ENCODE data around the gene MILR1.
"Not testable (repeated sequence)": the region's sequence is repeated elsewhere in the genome, so short reads cannot be mapped to it uniquely, and the experiment has no call there.

MILR1 gene, protein sequence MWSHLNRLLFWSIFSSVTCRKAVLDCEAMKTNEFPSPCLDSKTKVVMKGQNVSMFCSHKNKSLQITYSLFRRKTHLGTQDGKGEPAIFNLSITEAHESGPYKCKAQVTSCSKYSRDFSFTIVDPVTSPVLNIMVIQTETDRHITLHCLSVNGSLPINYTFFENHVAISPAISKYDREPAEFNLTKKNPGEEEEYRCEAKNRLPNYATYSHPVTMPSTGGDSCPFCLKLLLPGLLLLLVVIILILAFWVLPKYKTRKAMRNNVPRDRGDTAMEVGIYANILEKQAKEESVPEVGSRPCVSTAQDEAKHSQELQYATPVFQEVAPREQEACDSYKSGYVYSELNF
- total RNA-seq: 0 reads per million in 2 donors

DNA sequence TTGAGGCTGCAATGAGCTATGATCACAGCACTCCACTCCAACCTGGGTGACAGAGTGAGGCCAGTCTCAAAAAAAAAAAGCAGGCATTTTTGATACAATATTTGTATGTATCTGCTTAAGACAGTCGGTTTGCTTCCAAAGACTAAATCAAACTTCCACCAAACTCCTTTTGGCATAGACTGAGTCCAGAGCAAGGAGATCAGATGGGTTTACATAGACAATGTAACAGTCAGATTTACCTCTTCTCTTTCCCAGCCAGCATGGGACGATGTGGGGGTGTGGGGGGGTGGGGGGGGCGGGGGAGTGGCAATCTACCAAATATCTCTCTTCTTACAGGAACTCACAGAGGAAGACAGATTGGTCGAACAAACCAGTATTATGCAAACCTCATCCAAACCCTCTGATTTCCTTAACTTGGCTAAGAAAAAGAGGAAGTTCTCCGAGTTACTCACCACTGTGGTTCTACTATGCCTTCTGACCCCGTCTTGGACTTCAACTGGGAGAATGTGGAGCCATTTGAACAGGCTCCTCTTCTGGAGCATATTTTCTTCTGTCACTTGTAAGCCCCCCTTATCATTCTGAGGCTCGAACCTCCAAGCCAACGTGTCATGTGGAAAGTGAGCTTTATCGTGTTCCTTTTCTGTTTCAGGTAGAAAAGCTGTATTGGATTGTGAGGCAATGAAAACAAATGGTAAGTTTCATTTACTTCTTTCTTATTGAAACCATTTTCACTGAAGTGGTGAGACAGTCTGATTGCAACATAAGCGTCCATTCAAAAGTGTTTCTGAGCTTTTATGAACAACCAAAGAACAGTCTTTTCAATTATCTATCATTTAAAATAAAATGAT, at the start of gene MILR1:
MILR1 (plus strand) TSS at position 451 of the 848 bp plus-strand sequence; CDS start at position 505, 54 bp downstream.
- no peak for DNase-seq

DNA sequence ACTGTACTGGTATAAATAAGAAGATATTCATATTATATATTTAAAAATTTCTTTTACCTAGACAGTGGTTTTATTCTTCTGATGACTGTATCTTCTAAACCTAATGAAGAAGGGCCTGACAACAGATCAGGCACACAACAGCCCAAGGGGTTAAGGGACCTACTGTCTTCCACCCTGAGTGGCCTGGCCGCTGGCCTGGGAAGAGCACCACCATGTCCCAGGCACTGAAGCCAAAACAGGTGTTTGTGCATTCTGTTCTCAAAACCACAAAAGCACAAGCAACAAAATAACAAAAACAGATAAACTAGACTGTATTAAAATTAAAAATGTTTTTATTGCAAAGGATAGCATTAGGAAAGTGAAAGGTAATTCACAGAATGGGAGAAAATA, 49.2 kb upstream of the MILR1 start:
- DNase-seq: no peak

DNA sequence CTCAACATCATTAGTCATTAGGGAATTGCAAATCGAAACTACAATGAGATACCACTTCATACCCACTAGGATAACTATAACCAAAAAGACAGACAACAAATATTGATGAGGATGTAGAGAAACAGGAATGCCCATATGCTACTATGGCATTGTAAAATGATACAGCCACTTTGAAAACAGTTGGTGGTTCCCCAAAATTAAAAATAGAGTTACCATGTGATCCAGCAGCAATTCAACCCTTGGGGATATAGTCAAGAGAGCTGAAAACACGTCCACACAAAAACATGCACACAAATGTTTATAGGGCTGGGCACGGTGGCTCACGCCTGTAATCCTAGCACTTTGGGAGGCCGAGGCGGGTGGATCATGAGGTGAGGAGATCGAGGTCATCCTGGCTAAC, 48.3 kb upstream of the MILR1 start:
- DNase-seq: no peak

DNA sequence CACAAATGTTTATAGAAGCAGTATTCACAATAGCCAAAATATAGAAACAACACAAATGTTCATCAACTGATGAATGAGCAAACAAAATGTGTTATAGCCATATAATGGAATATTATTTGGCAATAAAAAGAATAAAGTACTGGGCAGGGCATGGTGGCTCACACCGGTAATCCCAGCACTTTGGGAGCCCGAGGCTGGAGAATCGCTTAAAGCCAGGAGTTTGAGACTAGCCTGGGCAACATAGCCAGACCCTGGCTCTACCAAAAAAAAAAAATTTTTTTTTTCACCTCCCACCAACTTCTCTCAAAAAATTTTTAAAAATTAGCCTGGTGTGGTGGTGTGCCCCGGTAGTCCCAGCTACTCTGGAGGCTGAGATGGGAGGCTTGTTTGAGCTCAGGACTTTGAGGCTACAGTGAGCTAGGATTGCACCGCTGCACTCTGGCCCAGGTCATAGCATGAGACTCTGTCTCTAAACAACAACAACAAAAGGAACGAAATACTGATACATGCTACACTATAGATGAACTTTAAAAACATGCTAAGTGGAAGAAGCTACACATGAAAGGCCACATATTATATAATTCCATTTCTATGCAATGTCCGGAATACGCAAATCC, 47.6 kb upstream of the MILR1 start:
- DNase-seq: no peak

DNA sequence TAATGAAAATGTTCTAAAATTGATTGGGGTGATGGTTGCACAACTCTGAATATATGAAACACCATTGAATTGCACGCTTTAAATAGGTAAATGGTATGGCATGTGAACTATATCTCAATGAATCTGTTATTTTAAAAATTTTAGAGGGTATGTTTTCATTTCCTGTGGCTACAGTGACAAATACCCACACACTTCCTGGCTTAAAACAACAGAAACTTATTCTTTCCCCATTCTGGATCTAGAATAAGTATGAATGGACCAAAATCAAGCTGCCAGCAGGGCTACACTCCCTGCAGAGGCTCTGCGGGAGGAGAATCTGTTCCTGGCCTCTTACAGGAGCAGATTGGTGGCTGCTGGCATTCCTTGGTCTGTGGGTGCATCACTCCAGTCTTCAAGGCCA, 47.0 kb upstream of the MILR1 start:
- no peak for DNase-seq

DNA sequence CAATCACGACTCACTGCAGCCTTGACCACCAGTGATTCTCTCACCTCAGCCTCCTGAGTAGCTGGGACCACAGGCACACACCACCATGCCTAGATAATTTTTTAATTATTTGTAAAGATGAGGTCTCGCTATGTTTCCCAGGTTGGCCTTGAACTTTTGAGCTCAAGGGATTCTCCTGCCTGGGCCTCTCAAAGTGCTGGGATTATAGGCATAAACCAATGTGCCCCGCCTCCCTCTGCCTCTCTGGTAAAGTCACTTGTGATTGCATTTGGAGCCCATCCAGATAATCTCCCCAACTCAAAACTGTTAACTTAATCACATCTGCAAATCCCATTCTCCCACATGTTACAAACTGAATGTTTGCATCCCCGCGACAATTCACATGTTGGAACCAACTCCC, 46.4 kb upstream of the MILR1 start:
- DNase-seq: no peak

DNA sequence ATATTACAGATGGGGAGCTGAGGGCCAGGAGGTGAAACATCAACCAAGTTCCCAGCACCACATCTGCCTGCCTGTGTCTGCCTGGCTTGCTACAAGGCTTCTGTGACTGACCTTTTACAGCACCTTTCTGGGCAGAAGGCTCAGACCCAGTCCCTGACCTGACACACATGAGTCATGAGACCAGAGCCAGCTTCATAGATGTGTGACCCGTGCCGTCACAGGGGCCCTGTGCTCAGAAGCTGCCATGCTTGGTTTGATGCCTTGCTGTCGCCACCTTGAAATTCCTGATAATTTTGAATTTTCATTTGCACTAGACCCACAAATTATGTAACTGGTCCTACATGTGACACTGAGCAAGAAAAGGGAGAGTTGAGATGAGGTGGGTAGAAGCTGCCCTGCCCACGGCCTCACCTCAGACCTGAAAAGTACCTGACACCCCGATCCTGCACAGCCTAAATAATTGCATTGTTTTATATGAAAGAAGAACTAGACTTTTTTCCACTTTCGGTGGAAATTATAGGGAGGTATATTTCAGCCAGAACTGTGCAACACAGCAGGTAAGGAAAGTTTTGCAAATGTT, 44.9 kb upstream of the MILR1 start:
- no peak for DNase-seq

DNA sequence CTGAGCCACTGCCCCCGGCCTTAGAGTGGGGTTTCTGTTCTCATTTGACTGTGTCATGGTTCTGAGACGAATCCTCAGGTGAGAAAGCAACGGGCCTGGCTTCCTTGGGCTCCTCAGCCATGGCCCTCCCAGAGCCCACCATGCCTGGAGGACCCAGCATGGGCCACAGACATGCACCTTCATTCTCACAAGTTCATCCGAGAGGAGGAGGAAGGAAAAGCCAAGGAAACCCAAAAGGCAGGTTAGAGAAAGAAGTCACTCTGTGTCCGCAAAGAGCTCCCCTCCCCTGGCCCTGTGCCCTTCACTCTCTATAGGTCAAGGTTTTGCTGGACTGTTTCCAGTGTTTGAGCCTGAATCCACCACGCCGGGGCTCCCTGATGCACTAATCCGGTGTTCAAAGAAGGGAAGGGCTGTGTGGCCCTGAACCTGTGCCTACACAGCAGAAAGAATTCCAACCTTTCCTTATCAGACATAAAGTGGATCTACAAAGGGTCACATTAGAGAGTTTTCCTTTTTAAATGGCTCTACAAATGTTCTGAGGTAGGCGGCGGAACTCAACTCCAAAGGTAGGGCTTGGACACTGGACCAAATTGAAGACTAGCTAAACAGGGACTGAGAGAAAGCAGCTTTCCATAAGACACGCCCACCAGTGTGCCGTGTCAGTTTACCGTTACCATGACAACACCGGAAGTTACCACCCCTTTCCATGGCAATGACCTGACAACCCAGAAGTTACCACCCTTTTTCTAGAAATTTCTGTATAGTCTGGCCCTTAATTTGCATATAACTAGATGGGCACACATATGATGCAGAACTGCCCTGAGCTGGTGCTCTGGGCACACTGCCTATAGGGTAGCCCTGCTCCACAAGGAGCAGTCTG, 42.4 kb upstream of the MILR1 start:
- DNase-seq: no peak

DNA sequence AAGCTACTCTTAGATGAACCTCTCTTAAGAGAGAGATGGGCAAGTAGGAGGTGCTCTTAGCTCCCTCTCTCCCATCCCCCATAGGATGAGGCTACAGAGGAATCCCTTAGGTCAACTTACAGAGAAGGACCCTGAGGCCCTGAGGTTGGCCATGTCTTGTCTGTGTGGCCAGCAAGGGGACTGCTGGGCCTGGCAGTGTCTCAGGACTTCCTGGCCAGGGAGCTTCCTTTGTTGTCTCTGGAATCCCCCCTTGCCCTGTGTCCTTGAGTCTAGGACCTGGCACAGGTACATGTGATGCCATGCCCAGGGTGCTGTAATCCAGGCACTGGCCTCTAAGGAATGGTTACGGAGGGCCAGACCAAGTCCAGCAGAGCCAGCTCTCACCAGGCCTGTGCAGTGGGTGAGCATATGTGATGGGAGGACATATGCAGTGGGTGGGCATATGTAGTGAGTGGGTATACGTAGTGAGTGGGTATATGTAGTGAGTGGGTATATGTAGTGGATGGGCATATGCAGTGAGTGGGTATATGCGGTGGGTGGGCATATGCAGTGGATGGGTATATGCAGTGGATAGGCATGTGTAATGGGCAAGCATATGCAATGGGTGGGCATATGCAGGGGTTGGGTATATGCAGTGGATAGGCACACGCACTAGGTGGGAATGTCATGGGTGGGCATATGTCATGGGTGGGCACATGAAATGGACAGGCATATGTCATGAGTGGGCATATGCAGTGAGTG, 38.0 kb upstream of the MILR1 start:
- DNase-seq: no peak

DNA sequence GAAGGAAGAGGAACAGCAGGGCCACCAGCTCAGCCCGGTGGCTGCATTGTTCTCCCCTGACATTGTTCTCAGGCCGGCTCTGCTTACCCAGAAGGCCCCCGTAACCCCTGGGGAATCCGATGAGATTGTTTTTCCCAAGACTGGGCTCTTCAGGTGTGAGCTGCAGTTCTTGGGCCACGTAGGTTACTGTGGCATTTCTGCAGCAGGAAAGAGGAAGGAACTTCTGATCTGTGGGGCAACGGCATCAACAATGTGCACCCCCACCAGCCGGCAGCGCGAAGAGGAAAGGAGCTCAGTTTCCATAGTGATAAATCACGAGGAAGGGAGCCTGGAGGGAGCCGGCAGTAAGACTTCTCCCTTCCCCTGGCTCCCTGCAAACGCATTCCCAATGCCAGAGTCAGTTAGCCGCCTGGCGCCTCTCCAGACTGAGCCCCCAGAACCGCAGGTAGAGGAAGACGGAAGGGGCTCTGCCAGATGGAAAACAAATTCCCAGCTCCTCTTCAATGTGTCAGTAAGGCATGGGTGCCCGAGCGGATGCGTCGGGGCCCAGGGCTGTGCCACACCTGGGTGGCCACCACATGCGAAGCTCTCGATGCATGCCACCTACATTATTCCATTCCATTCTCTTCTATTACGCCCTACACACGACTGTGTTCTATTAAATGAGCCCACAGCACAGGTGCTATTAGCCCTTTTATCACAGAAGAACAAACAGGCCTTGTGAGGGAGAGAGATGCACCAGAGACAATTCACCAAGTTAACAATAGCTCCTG, 36.7 kb upstream of the MILR1 start:
- no peak for DNase-seq

DNA sequence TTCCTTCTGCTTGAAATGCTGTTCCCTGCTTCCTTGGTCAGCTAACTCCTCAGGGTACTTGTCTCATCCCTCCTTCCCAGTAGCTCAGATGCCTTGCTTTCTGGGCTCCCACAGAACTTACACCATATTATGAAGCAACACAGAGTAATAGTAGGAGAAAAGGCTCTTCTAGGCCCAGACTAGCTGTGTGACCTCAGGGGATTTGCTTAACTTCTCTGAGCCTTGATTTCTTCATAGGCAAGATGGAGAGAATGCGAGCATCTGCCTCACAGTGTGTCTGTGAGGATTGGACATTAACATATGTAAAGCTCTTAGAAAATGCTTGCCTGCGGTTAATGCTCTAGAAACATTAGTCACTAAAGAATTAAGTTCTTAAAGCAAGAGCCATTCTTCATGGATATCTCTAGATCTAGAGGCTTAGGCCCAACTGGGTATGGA, 36.0 kb upstream of the MILR1 start:
- DNase-seq: no peak

DNA sequence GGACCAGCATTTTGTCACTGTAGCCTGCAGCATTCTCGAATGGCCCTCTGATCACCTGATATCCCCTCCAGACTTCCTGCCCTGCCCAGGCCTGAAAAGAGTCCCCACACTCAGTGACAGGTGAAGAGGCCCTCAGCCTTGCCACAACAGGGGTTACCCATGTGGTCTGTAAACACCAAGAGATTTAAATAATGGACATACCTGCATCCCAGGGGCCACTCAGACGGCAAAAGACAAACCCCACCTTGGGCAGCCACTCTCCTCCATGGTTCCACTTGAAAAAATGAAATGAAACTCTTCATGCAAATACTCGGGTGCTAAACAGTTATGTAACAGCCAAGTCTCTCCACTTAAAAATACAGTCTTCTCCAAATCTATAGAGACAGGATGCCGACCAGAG, 35.4 kb upstream of the MILR1 start:
- no peak for DNase-seq

DNA sequence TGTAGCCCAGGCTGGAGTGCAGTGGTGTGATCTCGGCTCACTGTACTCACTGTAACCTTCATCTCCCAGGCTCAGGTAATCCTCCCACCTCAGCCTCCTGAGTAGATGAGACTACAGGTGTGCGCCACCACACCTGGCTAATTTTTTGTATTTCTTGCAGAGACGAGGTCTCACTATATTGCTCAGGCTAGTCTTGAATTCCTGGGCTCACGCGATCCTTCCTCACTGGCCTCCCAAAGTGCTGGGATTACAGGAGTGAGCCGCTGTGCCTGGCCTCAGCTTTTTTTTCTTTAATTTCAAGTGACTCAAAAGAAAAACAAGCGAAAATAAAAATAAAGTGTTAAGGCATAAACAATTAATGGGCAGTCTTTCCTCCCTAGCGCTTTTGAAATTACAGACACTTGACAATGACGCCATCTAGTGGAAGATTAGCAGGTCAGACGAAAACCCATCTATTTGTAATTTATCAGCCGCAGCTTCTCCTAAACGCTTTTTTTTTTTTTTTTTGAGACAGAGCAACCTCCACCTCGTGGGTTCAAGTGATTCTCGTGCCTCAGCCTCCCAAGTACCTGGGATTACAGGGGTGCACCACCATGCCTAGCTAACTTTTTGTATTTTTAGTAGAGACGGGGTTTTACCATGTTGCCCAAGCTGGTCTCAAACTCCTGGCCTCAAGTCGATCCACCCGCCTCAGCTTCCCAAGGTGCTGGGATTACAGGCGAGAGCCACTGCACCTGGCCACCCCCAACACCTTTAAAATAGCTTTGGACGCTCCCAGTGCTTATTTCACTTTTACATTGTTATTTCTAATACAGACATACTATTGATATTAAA, 30.2 kb upstream of the MILR1 start:
- DNase-seq: no peak

DNA sequence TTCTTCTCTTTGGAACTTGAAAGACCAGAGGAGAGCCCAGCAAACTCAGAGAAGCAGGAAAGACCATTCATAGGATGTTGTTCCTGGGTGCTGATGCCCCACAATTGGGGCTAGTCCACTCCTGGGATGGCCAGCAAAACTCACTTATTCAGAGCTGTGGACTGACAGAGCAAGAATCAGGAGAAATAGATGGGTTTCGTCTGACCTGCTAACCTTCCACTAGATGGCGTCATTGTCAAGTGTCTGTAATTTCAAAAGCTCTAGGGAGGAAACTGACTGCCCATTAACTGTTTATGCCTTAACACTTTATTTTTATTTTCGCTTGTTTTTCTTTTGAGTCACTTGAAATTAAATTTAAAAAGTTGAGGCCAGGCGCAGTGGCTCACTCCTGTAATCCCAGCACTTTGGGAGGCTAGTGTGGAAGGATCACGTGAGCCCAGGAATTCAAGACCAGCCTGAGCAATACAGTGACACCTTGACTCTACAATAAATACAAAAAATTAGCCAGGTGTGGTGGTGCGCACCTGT, 28.7 kb upstream of the MILR1 start:
- no peak for DNase-seq

DNA sequence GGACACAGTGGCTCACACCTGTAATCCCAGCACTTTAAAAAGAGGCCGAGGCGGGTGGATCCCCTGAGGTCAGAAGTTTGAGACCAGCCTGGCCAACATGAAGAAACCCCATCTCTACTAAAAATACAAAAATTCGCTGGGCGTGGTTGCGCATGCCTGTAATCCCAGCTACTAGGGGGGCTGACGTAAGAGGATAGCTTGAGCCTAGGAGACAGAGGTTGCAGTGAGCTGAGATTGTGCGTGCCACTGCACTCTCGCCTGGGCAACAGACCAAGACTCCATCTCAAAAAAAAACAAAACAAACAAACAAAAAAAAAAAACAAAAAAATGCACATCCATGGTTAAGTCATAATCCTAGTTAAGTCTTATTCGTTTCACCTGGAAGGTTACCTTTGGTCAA, 26.8 kb upstream of the MILR1 start:
- not testable (repeated sequence) for DNase-seq

DNA sequence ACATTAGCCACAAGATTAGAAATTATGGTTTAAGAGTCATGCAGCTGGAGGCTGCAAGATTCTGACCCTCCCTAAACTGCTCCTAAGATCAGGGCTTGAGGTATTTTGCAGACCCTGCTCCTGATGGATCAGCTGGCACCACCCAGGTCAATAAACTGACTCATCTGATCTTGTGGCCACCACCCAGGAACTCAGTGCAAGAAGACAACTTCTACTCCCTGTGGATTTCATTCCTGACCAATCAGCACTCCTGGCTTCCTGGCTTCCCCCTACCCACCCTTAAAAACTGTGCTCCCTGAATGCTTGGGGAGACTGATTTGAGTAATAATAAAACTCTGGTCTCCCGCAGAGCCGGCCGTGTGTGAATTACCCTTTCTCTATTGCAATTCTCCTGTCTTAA, 25.0 kb upstream of the MILR1 start:
- DNase-seq: no peak

DNA sequence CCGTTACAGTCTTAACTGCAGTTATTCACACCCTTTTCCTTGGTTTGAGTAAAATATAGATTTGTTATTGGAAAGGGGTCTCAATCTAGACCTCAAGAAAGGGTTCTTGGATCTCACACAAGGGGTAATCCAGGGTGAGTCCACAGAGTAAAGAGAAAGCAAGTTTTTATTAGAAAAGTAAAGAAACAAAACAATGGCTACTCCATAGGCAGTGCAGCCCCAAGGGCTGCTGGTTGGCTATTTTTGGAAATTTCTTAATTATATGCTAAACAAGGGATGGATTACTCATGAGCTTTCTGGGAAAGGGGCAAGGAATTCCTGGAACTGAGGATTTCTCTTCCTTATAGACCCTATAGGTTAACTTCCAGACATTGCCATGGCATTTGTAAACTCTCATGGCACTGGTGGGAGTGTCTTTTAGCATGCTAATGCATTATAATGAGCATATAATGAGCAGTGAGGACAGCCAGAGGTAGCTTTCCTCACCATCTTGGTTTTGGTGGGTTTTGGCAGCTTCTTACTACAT, 24.5 kb upstream of the MILR1 start:
- DNase-seq: no peak

DNA sequence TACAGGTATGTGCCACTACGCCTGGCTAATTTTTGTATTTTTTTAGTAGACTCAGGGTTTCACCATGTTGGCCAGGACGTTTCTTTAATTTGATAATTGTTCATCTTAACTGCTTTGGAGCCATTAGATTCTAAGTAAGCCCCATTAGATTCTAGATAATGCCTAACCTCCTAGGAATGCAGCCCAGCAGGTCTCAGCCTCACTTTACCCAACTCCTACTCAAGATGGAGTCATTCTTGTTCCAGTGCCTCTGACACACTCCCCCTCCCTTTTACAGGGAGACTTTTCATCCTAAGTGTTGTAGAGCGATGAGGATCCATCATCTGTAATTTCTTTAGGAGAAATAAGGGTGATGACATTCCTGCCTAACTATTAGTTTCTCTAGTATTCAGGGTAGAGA, 23.7 kb upstream of the MILR1 start:
- DNase-seq: no peak

DNA sequence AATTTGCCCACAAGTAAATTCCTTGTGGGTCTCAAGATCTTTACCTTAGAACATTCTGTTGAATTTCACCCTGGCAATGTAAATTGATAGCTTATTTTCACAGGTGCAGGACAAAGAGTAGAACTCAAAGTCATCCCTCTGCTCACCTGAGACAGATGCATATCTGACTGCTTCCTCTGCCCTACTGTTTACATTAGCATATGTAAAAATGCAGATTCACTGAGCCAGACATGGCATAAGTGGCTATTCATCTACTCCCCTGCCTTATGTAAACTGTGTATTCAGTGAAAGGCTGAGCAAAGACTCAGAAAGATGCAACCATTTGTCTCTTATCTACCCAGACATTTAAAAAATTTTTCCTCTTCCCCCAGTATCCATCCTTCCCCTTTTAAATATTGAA, 22.3 kb upstream of the MILR1 start:
- no peak for DNase-seq
